Stimulated activated CD8-positive, alpha-beta memory T cell treated with anti-CD3 and anti-CD28 coated beads, Interleukin-4, amount 100 ng/mL, for 48 hours (primary cell): ENCODE measurements around the gene SPG21.

Source experiments
- DNase-seq: peaks from one replicate; pipeline ENCODE4 v3.0.0-alpha.2; 2020

Gene SPG21

GRCh38 chr15:64931381-64931780 is 58.3 kb downstream of the SPG21 start:
- no peak for DNase-seq

GRCh38 chr15:64930778-64931371 is 58.8 kb downstream of the SPG21 start:
- DNase-seq: no peak

DNA sequence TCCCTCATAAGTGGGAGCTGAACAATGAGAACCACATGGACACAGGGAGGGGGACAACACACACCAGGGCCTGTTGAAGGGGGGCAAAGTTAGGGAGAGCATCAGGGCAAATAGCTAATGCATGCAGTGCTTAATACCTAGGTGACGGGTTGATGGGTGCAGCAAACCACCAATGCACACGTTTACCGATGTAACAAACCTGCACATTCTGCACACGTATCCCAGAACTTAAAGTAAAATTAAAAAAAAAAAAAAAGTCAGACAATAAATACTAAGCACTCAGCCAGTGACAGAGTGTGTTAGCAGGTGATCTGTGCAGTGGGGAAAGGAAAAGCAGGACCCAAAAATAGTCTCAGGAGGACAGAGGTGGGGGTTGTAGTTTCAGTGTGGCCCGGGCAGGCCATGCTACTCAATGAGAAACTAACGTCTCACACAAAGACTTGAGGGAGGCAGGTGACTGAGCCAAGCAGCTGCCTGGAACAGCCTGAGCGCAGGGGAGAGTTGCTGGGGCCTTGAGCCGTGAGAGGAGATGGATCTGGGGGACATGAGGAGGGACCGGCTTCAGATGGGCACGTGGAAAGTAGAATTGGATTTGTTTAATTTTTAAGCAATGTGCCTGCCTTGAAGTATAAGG is 59.6 kb downstream of the SPG21 start:
- no peak for DNase-seq

- DNase-seq: no peak
Observed at GRCh38 chr15:64928626-64929220, 61.0 kb downstream of the SPG21 start.

DNA sequence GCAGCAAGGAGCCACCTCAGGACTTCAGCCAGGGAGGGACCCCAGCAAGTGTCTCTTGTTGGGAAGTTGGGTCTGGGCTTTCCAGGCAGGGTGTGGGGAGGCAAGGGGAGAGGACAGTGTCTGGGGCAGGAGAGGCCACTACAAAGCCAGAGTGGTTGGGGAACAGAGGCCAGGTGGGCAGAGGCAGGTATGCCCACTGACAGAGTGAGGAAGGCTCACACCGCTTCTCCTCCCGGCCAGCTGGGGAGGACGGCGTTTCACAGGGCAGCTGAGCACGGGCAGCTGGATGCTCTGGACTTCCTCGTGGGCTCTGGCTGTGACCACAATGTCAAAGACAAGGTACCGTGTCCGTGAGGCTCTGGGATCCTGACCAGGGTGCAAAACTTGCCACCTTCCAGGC is 63.1 kb downstream of the SPG21 start:
- no peak for DNase-seq

- DNase-seq: no peak
Observed at GRCh38 chr15:64925335-64926330, 64.1 kb downstream of the SPG21 start.

DNA sequence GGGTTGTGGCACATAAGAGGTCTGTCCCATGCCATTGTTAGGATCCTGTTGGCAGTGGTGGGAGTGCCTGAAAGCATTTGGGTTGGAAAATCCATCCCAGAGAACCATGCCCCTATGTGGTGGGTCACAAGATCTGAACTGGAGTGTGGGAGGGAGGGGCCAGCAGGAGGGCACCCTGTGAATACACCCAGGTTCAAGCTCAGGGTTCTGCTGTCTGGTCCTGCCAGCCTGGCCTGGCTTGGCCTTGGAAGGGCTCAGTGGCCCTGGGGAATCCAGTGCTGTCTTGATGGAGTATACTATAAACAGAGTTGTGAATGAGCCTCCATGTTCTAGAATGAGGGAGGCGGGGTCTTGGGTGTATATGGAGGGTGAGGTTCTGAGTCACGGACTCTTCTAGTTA is 66.2 kb downstream of the SPG21 start:
- no peak for DNase-seq

DNA sequence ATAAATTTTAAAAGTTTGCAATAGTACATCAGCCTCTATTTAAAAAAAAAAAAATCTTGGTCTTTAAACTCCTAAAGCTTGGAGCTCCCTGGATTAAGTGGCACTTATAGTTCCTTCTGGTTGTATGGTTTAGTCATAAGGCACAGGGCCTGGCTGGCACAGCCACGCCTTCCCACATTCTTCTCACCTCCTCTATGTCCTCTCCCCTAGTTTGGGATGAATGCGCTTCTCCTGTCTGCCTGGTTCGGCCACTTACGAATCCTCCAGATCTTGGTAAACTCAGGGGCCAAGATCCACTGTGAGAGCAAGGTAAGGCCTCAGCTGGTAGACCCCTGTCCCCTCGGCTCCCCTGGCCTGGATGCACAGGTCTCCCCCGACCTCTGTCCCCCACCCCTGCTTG is 68.0 kb downstream of the SPG21 start:
- no peak for DNase-seq

DNA sequence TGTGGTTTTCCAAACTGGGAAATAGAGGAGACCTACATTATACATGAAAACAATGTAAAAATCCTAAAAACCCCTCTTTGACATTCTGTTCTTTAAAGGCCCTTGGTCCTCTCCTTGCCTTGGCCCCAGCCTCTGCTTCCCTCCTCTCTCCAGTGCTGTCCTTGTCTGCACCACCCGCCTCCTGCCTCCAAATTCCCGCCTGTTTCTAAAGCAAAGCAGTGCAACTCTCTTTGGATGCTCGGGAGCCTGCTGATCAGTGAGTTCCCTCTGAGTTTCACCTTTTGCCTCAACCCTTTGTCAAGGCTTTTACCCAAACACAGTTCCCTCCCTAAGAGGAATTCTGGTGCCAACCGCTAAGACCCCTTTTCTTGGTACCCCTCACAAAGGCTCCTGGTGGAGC is 70.0 kb downstream of the SPG21 start:
- DNase-seq: no peak

DNA sequence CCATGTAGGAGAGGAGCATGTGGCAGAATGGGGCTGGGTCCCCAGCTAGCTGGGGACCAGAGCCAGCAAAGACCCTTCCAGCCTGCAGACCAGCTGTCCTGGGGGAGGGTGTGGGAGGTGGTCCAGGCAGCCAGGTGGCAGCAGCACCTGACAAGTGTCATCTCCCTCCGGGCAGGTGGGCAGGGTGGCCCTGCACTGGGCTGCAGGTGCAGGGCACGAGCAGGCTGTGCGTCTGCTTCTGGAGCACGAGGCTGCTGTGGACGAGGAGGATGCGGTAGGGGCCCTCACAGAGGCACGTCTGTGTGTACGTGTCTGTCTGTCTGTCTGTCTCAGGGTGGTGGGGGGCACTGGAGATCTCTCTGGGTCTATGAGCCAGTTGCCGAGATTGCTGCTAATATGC is 72.5 kb downstream of the SPG21 start:
- no peak for DNase-seq

DNA sequence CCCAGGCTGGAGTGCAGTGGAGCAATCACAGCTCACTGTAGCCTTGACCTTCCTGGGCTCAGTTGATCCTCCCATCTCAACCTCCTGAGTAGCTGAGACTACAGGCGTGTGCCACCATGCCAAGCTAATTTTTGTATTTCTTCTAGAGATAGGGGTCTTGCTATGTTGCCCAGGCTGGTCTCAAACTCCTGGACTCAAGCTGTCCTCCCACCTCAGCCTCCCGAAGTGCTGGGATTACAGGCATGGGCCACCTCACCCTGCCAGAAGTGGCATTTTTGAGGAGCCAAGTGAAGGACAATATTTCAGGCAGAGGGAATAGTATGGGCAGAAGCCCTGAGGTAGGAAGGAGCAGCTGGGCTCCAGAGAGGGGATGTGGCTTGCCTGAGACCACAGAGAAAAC is 73.3 kb downstream of the SPG21 start:
- DNase-seq: no peak

GRCh38 chr15:64915518-64916227 is 74.0 kb downstream of the SPG21 start:
- no peak for DNase-seq
